Subcutaneous abdominal adipose tissue (tissue), 5 donors: ENCODE results near the gene KIAA1191.
"Not testable (repeated sequence)": the region's sequence is repeated elsewhere in the genome, so short reads cannot be mapped to it uniquely, and the experiment has no call there.

Experiments used
- H3K27ac ChIP-seq: one replicate; pipeline ENCODE4 v1.7.0; 2013; ENCODE audit warnings: low read depth, mild to moderate bottlenecking, inconsistent platforms, low read length, moderate library complexity
- H3K27me3 ChIP-seq, 5 donors: one replicate each; pipeline ENCODE4 v1.7.0; 2013; ENCODE audit warnings: low read length in 5 of 5, inconsistent platforms in 1 of 5; ENCODE audit not compliant: control insufficient read depth in 5 of 5, insufficient read depth in 4 of 5
- H3K36me3 ChIP-seq, 5 donors: one replicate each; pipeline ENCODE4 v1.7.0; 2013; ENCODE audit warnings: low read length in 5 of 5; ENCODE audit not compliant: control insufficient read depth in 5 of 5, insufficient read depth in 5 of 5
- H3K4me1 ChIP-seq, 5 donors: one replicate each; pipeline ENCODE4 v1.7.0; 2013; ENCODE audit warnings: low read length in 5 of 5, mild to moderate bottlenecking in 3 of 5, moderate library complexity in 1 of 5; ENCODE audit not compliant: control insufficient read depth in 5 of 5, insufficient read depth in 5 of 5
- H3K4me3 ChIP-seq, 5 donors: one replicate each; pipeline ENCODE4 v1.7.0; 2013; ENCODE audit warnings: low read length in 5 of 5, low read depth in 1 of 5
- H3K9ac ChIP-seq, 5 donors: one replicate each; pipeline ENCODE4 v1.7.0; 2013; ENCODE audit warnings: low read length in 5 of 5, mild to moderate bottlenecking in 4 of 5, moderate library complexity in 3 of 5
- H3K9me3 ChIP-seq, 5 donors: one replicate each; pipeline ENCODE4 v1.7.0; 2013; ENCODE audit warnings: low read length in 5 of 5; ENCODE audit not compliant: control insufficient read depth in 5 of 5
- donor health status: healthy.
- donor health status: healthy.
- donor health status: healthy.
- donor health status: healthy.
- donor health status: healthy.

KIAA1191 gene, protein sequence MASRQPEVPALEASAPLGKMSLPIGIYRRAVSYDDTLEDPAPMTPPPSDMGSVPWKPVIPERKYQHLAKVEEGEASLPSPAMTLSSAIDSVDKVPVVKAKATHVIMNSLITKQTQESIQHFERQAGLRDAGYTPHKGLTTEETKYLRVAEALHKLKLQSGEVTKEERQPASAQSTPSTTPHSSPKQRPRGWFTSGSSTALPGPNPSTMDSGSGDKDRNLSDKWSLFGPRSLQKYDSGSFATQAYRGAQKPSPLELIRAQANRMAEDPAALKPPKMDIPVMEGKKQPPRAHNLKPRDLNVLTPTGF

DNA sequence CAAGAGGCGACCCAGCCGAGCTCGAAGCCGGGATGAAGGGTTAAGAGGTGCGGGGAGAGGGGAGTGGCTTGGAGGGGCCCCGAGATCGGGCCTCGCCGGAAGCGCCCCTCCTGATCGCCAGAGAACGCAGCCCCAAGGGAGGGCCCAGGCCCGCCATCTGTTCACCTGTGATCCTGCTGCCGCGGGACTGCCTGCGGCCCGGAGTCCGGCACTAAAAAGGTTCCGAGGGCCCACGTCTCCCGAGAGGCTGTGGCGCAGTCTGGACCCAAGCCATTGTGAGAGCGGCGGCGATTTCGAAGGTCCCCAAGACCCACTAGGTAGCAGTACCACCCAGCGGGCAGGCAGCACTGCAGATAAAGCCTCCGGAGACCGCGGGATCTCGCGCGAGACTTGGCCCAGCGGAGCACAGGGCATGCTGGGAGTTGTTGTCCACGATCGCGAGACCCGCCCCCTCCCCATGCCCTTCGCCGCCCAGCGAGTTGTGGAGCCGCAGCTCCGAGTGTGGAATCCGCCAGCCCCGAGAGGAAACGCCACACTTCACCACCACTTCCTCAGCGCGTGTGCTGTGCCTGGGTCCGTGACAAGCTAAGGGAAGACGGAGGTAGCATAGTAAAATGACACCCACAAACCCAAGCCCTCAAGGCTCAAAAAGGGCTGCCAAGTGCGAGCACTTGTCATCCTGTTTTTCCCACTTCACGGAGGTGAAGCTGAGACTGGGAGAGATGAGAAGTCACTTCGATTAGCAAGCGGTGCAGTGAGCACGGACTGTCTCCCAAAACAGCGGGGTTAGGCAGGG is at the start of gene KIAA1191:
KIAA1191 (minus strand) TSS at position 328 of the 796 bp plus-strand sequence. CDS start 2,256 bp downstream, outside the sequence.
- H3K9ac ChIP-seq, result peak within 1 kb of the TSS; percentile 76 to 97 (median 88)
- H3K4me1 ChIP-seq, result peaks cover 3 to 45% (median 38%) of the 10 kb centered on the region in 5 donors
- H3K9me3 ChIP-seq, result no peaks in the 10 kb centered on the region
- peaks cover 0 to 9% (median 5%) of the 10 kb centered on the region in 5 donors for H3K36me3 ChIP-seq
- peak within 1 kb of the TSS; percentile 75 to 96 (median 93) for H3K4me3 ChIP-seq
- H3K27me3 ChIP-seq, result no peaks in the 10 kb centered on the region
- H3K27ac ChIP-seq, result peak within 1 kb of the TSS; percentile 60

DNA sequence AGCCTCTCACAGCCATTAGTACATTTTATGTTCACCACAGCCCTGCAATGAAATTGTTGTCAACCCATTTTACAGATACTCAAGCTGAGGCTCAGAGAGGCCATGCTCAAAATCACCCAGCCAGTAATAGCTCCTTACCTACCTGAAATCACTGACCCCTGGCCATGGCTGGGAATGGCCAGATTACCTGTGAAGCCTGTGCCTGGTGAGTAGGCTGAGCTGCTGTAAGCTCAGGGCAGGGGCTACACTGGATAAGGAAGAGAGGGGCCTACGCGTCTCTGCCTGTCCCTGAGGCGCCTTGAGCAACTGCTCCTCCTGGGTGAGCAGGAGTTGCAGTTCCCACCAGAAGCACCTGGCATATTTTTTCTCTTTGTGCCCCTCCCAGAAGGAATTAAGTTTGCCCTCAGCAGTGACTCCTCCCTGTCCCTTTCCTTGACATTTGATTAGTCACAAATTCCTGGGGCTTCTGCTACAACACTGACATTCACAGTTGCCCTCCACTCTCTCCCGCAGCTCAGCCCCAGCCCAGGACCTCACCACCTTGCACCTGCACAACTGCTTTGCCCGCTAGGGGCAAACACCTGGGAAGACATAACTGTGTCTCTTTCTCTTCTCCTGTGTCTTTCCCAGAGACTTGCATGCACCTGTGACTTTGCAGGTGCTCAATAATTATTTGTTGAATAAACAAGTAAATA is 49.1 kb upstream of the KIAA1191 start:
- H3K9ac ChIP-seq, result no peak overlapping the region
- H3K27ac ChIP-seq, result no peak overlapping the region
- no peaks in the 10 kb centered on the region for H3K27me3 ChIP-seq
- H3K36me3 ChIP-seq, result peaks cover 0 to 27% (median 23%) of the 10 kb centered on the region in 5 donors
- no peak overlapping the region for H3K4me3 ChIP-seq
- no peaks in the 10 kb centered on the region for H3K9me3 ChIP-seq
- peaks cover 5 to 52% (median 47%) of the 10 kb centered on the region in 5 donors for H3K4me1 ChIP-seq

DNA sequence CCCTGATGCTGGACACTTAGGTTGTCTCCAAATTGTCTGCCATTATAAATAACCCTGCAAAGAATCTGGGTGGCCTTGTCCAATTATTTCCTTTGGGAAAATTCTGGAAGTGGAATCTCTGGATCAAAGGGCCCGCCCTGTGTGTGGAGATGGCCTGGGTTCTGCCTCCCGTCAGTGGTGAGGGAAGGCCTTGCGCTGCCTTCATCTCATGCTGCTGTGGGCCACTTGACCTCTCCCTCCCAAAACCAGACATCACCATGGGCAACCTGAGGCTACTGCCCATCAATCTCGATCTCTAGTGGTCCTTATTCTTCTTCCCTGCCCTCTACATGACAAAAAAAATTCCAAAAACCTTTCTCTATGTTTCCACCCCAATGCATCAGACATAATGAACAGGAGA is 48.2 kb upstream of the KIAA1191 start:
- no peak overlapping the region for H3K4me3 ChIP-seq
- peaks cover 2 to 43% (median 39%) of the 10 kb centered on the region in 5 donors for H3K4me1 ChIP-seq
- H3K9me3 ChIP-seq, result no peaks in the 10 kb centered on the region
- peaks cover 0 to 30% (median 26%) of the 10 kb centered on the region in 5 donors for H3K36me3 ChIP-seq
- H3K27ac ChIP-seq, result no peak overlapping the region
- H3K9ac ChIP-seq, result no peak overlapping the region
- no peaks in the 10 kb centered on the region for H3K27me3 ChIP-seq

DNA sequence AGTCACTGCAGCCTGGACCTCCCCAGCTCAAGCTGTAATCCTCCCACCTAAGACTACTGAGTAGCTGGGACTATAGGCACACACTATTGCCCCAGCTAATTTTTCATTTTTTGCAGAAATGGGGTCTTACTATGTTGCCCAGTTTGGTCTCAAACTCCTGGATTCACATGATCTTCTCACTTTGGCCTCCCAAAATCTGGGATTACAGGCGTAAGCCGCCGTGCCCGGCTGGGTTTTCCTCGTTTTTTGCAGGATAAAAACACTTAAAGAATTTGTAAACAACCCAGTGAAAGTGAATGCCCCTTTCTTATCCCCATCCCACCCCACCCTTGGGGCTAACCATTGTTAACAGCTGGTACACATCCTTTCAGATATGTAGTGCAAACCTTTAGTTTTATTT is 47.0 kb upstream of the KIAA1191 start:
- no peaks in the 10 kb centered on the region for H3K9me3 ChIP-seq
- no peak overlapping the region for H3K4me3 ChIP-seq
- H3K9ac ChIP-seq, result no peak overlapping the region
- peaks cover 0 to 31% (median 28%) of the 10 kb centered on the region in 5 donors for H3K4me1 ChIP-seq
- no peak overlapping the region for H3K27ac ChIP-seq
- H3K36me3 ChIP-seq, result peaks cover 0 to 41% (median 26%) of the 10 kb centered on the region in 5 donors
- no peaks in the 10 kb centered on the region for H3K27me3 ChIP-seq

DNA sequence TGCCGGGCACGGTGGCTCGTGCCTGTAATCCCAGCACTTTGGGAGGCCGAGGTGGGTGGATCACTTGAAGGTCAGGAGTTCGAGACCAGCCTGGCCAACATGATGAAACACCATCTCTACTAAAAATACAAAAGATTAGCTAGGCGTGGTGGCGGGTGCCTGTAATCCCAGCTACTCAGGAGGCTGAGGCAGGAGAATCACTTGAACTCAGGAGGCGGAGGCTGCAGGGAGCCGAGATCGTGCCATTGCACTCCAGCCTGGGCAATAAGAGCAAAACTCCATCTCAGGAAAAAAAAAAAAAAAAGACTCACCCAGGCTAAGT is 46.6 kb upstream of the KIAA1191 start:
- not testable (repeated sequence) for H3K9ac ChIP-seq, H3K4me3 ChIP-seq, H3K9me3 ChIP-seq, H3K27me3 ChIP-seq
- peak overlapping the region; percentile 46 for H3K27ac ChIP-seq
- peaks cover 0 to 41% (median 26%) of the 10 kb centered on the region in 5 donors for H3K36me3 ChIP-seq
- H3K4me1 ChIP-seq, result peaks cover 0 to 28% (median 24%) of the 10 kb centered on the region in 5 donors

DNA sequence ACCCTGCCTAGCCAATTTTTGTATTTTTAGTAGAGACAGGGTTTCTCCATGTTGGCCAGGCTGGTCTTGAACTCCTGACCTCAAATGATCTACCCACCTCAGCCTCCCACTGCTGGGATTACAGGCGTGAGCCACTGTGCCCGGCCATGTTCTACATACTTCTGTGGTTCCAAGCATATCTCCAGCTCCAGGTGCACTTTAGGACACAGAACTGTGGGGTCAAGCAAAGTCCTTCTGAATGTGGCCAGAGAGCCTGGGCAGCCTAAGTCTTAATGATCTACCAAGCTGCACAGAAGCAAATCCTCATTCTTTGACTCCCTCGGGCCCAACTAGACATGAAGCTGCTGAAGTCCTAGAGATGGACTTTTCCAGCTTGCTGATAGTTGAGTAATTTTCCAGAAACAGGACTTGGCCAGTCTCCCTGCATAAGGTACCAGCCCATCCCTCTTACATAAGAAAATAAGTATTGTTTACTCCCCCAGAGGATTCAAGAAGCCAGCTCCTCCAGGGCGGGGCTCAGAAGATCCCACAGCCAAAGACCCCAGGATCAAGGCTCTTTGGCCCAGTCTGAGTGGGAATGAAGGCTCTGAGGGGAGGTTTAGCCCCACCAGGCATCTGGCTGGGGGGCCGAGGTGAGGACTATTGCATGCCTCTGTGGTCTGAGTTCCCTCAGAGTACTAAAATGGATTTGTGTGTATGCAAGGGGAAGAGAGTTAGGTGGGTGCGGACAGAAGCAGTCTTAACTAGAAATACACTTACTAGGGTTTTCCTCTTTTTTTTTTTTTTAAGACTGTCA is 46.1 kb upstream of the KIAA1191 start:
- Histone ChIP-seq H3K9me3 (no peaks in the 10 kb centered on the region), H3K4me1 (peaks cover 0 to 24% (median 20%) of the 10 kb centered on the region in 5 donors), H3K36me3 (peaks cover 0 to 41% (median 26%) of the 10 kb centered on the region in 5 donors), H3K4me3 (no peak overlapping the region), H3K27me3 (no peaks in the 10 kb centered on the region), H3K9ac (no peak overlapping the region), H3K27ac (peak overlapping the region; percentile 46)

DNA sequence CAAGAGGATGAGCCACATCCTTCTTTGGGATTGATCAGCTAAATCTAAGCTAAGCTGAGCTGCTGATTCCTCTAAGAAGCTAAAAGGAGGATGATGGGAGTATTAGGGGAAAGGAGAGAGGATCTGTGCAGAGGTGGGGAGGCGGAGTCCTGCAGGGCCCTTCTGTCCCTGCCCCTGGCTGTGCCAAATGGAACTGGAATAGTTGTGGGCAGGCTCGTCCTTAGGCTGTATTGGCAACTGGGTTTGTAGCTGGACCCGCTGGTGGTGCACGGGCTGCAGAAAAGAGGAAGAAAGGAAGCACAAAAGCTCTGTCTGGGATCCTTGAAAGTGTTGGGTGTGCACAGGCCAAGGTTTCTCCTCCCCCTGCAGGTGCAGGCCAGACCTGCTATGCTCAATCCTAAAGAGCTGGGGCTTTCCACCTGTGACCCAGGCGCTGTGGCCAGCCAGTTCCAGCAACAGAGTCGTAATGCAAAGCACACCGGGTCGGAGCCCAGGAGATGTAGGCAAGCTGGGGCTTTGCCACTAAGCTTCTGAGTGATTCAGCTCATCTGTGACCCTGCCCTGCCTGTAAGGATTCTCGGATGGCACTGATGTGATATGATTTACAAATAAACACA is 45.0 kb upstream of the KIAA1191 start:
- Histone ChIP-seq H3K36me3 (peaks cover 0 to 41% (median 26%) of the 10 kb centered on the region in 5 donors), H3K9ac (no peak overlapping the region), H3K27ac (no peak overlapping the region), H3K4me3 (no peak overlapping the region), H3K27me3 (no peaks in the 10 kb centered on the region), H3K4me1 (peaks cover 0 to 20% (median 17%) of the 10 kb centered on the region in 5 donors), H3K9me3 (no peaks in the 10 kb centered on the region)

DNA sequence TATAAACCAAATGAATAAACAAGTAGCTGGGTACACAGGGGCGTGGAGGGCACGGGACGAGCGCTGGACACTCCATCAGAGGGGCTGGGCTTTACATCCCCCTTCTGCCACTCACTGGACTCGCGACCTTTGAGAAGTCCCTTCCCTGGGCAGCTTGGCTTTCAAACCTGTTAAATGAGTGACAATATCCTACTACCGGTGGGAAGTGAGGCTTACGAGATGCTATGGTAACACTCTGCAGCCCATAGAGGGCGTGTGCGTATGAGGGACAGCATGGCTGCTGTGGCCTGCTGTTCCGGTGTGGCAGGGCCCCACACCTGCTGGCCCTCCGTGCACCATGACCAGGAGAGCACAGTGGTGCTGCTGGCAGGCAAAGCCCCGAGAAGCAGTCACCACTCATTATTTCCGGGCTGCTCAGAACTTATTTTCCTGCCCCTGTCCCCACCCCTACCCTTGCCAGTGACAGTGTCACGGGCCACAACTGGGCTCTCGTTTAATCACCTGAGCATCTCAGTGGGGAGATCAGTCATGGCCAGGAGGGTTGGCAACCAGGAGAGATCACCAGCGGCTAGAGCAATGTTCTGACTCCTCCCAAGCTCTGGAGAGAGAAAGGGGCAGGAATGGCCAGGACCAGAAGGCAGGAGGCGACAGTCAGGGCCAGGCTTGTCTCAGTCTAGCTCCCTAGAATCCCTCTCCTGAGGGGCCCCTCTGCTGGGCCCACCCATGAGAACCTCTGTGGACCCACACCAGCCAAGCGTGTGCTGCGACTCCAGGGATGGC is 44.3 kb upstream of the KIAA1191 start:
- Histone ChIP-seq H3K27me3 (no peaks in the 10 kb centered on the region), H3K4me1 (peaks cover 0 to 19% (median 15%) of the 10 kb centered on the region in 5 donors), H3K27ac (no peak overlapping the region), H3K9me3 (no peaks in the 10 kb centered on the region), H3K9ac (no peak overlapping the region), H3K4me3 (no peak overlapping the region), H3K36me3 (peaks cover 0 to 47% (median 28%) of the 10 kb centered on the region in 5 donors)
